Activated naive CD4-positive, alpha-beta T cell (primary cell): ENCODE measurements around the gene SLAMF7.
A peak's percentile ranks its signal among the peaks of the same experiment; 100 is the strongest.

Experiments used
- DNase-seq, 4 experiments: peaks; one replicate each; lab custom pipeline; 2025; lab: John Stamatoyannopoulos, UW

Gene SLAMF7

DNA sequence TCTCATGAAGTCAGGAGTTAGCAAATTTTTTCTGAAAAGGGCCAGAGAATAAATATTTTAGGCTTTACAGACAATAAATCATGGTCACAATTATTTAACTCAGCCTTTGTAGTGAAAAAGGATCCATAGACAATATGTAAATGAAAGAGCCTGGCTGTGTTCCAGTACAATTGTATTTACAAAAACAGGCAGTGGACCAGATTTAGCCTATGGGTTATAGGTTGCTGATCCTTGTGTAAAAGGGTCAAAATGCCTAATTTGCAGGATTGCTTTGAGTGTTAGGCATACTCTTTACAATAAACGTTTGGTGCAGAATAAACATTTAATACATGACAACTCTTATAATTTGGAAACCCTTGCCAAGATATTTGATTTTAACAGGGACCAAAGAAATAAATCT lies 6.5 kb downstream of the SLAMF7 start:
- DNase-seq: no peak

GRCh38 chr1:160746836-160747500 lies 7.9 kb downstream of the SLAMF7 start:
- no peak for DNase-seq

DNA sequence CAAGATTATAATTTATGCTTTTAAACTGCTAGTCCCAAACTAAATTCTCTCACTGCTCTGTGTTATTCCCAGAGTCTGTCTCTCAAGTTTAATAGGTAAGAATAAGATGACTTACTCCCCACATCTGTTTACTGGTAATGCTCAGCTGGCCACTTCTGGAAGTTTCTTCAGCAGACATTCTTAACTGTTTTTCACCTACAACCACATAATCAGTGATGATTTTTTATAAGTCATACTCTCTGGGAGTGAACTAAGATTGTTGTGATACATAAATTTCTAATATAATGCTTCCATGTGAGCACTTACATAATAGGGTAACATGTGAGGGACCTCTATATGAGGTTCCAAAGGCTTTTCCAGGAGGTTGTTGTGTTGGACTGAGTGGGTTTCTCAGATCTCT lies 8.7 kb downstream of the SLAMF7 start:
- DNase-seq: no peak

DNA sequence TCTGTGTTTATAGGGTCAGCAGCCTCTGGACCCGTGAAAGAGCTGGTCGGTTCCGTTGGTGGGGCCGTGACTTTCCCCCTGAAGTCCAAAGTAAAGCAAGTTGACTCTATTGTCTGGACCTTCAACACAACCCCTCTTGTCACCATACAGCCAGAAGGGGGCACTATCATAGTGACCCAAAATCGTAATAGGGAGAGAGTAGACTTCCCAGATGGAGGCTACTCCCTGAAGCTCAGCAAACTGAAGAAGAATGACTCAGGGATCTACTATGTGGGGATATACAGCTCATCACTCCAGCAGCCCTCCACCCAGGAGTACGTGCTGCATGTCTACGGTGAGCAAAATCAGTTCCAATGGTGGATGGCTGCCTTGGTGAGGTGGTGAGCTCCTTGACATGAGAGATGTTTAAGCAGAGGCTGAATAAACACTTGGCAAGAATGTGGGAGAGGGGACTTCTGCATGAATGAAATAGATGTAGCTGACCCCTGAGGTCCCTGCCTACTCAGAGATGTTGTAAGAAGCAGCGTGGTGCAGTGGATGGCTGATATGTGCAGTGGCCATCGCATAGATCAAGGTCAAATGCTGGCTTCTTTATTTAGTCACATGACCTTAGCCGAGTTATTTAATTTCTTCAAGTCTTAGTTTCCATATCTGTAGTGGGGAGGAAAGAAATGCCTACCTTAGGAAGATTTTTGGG lies 9.3 kb downstream of the SLAMF7 start:
- DNase-seq: no peak

DNA sequence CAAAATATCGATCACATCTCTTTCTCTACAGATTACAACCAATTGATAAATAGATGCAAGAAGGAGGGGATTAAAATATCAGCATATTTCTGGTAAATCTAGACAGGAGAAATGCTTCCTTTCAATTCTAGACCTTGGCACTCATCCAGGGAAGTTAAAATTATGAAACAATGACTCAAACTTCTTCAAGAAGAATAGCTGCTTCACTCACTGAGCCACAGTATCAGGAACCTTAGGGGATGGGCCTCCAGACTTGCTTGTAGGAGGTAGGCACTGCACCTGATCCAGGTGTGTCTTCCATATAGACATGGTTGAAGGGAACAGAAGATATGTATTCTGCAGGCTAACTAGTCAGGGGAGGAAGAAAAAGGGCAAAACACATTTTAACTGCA lies 9.8 kb downstream of the SLAMF7 start:
- DNase-seq: no peak

DNA sequence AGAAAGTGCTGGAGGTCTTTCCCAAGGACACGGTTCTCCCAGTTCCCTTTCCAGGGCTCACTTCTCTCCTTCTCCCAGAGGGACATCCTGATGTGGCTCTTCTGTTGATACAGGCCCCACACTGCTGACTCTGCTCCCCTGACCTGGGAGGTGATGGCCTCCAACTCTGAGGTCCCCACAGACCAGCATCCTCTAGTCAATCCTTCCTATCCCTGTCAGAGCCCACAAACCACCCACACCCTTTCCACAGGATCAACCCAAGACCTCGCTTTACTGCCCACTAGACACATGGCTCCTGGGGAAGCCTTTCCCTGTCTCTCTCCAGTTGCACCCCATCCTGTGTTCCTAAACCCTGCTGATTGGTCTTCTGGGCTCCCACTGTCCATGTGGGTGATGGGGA lies 11.6 kb downstream of the SLAMF7 start:
- DNase-seq: no peak

DNA sequence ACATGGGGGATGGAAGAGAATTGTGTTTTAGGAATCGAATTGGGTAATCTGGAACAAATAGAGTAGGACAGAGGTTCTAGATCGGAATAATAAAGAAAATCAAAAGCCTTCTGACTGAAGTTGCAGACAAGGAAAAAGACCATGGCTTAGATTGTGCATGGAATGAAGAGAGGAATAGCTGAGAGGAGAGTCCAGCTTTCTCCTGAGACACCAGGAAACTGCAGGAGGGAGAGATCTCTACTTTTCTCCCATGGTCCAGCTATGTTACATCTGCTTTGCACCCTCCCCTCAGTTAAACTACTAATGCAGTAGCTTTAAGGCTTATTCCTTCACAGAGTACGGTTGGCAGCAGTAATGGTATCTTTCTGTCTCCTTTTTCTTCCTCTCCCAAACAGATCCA lies 13.4 kb downstream of the SLAMF7 start:
- no peak for DNase-seq

- no peak for DNase-seq
Measured at GRCh38 chr1:160752924-160753323, 13.9 kb downstream of the SLAMF7 start.

GRCh38 chr1:160753594-160753993 lies 14.5 kb downstream of the SLAMF7 start:
- DNase-seq: no peak

DNA sequence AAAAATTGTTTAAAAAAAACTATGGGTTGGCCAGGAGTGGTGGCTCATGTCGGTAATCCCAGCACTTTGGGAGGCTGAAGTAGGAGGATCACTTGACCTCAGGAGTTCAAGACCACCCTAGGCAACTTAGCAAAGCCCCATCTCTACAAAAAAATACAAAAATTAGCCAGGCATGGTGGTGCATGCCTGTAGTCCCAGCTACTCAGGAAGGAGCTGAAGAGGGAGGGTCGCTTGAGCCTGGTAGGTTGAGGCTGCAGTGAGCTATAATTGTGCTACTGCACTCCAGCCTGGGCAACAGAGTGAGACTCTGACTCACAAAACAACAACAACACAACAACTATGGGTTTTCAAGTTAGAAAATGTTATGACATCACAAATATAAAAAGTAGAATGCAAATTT lies 16.4 kb downstream of the SLAMF7 start:
- no peak for DNase-seq

DNA sequence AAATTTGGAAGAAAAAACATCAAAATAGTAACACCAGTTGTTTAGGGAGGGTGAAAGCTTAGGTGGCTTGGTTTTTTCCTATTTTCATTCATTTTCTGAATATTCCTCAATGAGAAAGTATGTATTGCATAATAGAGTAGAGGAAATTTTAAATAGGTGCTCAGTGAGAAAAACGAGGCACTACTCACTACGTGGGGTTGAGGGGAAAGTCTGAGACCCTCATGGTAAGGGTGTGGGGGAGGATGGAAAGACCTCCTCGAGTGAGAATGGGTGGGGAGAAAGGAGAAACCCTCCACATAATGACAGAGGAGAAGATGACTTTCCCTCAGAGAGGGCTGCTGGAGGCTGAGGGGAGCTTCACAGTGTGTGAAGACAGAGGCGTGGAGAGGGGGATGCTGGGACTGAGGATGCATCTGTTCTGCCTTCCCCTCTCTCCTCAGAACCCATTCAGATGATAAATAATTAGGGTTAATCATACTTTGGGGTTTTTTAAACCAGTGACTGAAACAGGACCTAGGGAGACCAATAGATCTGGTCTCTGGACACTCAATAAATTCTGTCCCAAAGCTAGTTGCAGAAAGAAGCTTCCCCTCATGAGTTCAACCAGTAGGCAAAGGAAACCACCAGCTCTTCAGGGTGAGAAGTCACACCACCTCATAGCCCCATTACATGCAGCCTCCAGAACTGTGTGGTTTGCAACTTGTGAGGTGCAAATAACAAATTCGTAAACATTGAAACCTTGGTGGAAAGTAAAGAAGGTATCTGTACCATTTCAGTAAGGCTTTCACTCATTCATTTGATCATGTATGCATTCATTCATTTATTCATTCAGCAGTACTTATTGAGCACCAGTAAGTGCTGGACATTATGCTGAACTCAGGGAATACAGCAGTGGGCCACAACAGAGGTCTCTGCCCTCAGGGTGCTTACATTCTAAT lies 17.1 kb downstream of the SLAMF7 start:
- no peak for DNase-seq

GRCh38 chr1:160756849-160757201 lies 17.8 kb downstream of the SLAMF7 start:
- DNase-seq: no peak

DNA sequence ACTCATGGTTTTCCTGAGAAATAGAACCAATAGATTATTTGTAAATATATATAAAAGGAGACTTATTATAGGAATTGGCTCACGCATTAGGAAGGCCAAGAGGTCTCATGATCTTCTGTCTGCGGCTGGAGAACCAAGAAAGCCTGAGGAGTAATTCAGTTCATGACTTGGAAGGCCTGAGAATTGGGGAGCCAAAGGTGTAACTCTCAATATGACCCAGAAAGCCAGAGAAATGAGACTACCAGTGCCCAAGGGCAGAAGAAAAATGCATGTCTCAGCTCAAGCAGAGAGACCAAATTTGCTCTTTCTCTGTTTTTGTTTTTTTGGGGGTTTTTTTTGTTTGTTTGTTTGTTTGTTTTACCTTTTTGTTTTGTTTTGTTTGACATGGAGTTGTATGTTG lies 19.5 kb downstream of the SLAMF7 start:
- DNase-seq: no peak

DNA sequence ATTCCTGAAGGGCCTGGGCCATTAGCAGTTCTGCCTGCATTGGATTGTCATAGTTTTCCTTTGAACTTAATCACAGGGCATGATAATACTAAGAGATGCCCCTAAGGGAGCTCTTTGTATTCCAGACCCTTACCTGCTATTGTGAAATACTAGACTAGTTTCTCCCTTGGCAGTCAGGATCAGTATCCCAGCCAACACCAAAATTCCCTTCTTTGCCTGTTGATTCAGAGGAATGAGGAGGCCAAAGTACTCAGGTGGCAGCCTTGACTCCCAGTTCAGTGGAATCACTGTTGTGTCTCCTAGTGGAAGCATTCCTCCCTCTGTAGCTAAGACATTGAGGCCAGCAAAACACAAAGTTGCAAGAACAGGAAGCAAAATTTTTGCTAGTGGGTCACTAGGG lies 20.7 kb downstream of the SLAMF7 start:
- DNase-seq: no peak

DNA sequence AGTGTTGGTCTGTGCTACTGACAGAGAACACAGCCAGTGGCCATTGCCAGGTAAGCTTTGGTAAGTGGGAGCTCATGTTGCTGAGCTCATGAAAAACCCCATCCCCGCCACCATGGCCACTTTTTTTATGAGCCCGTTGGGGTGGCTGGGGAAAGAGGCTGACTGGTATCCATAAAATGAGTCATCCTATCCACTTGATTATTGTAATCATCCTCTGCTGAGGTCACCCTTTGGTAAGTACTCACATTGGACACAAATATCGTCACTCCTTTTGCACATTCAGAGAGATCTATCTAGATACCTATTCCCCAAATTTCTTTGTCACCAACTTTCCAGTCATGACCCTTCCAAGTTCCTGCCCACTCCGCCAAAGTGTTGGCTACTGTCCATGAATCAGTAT lies 22.0 kb downstream of the SLAMF7 start:
- DNase-seq: no peak

DNA sequence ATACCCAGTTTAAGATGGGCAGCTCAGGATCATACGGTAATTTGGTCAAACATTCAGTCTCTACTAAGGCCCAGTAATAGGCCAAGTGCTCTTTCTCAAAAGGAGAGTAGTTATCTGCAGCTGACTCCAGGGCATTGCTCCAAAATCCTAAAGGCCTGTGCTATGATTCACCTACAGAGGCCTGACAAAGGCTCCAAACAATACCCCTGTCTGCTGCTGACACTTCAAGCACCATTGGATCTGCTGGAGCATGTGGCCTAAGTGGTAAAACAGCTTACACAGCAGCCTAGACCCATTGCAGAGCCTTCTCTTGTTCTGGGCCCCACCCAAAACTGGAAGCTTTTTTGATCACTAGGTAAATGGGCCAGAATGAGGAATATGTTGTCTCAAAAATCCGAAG lies 22.8 kb downstream of the SLAMF7 start:
- no peak for DNase-seq

DNA sequence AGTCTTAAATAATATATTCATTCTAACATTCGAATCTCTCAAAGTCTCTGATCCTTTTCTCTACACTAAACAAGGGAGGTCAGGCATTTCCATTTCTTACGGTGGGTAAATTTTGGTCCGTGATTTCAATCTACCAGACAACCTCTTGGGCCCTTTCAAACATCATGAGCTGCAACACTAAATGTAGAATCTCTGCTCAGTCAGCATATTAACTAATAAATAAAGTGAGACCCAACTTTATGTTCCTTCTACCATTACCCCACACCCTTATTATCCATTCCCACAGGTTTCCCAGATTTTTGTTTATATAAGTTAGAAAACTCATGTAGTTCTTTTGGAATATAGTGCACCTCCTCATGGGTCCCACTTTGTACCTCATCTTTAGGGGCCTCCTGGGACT lies 24.9 kb downstream of the SLAMF7 start:
- DNase-seq: no peak

GRCh38 chr1:160767395-160768294 lies 28.6 kb downstream of the SLAMF7 start:
- DNase-seq: no peak

GRCh38 chr1:160768295-160768657 lies 29.2 kb downstream of the SLAMF7 start:
- DNase-seq: peak; percentile 52 to 72 (median 66)

DNA sequence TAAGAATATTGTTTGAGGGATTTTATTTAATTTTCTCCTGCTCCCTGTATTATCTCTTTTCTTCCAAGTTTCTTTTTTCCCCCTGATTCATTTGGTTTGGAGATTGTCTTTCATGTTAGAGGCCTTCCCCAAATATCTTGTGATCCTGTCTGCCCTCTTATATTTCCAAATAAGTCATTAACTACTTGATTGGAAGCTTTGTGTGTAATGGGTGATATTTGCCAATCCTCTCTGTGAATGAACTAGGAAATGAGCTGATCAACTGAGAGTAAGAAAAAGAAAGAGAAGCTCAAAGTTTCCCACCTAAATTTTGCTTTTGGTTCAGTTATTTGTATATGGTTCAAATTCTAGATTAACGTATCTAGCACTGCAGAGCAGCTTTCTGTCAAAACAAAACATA lies 33.3 kb downstream of the SLAMF7 start:
- no peak for DNase-seq

DNA sequence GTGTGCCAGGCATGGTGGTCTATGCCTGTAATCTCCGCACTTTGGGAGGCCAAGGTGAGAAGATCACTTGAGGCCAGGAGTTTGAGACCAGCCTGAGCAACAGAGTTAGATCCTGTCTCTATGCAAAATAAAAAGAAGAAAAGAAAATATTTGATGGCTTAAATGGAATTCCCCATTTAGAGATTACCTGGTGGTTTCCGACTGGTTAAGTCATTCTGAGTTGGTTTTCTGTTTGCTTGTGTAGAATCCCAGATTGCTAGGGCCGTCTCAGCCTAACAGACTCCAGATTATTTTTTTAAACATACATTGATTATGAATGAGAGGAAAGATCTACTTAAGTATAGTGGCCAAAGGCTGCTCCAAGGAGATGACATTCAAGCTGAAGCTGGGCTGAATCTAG lies 34.0 kb downstream of the SLAMF7 start:
- DNase-seq: no peak
